Stimulated activated naive CD8-positive, alpha-beta T cell treated with anti-CD3 and anti-CD28 coated beads, Interleukin-15, Interleukin-2, amounts not matched to agents 100 U/mL and 50 U/mL, for 24 hours (primary cell): ENCODE results near the gene NDUFS2.

ENCODE experiments used
- ATAC-seq: fragments of 150-1000 bp; cut with Tn5 transposase; one replicate; pipeline ENCODE4 v1.10.0; 2021
- DNase-seq: peaks from one replicate; pipeline ENCODE4 v3.0.0; 2021

Gene NDUFS2

GRCh38 chr1:161172776-161173376 lies 29.3 kb upstream of the NDUFS2 start:
- ATAC-seq, result no peak

DNA sequence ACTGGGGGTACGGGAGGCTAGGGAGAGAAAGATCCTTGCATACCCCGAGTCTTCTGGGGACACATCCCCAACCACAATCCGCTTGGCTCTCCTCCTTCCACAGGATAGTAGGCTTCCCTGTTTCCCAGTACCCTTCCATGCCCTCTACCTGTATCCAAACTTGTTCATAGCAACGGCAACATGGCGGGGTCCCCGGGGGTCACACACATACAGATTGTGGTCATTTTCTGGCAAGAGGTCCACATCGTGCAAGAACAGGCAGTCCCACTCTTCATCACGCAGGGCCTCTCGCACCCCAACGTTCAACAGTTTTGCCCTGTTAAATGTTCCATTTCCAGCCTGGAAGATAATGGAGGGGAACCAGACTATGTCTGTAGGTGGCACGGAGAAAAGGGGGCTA lies 28.5 kb upstream of the NDUFS2 start:
- no peak for ATAC-seq
- DNase-seq, result no peak

More at GRCh38 chr1:161172776-161173376, 29.3 kb upstream of the NDUFS2 start:
- DNase-seq, result no peak

DNA sequence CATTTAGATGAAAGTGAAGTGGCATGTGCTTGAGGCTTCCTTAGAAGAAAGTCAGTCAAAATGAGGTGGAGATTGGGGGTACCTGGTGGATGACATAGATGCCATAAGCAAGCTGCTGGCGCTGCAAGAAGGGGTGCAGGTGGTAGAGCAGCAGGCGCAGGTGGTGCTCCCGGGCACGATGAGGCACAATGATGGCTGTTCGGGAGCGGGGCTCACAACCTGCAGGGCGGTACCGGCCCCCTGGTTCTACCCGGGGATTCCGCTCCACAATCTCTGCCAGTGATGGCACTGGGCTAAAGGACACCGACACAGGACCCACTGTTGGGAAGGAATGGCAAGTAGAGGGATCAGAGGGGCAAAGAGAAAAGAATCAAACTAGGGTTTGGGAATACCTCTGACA lies 27.3 kb upstream of the NDUFS2 start:
- DNase-seq, result no peak
- no peak for ATAC-seq

DNA sequence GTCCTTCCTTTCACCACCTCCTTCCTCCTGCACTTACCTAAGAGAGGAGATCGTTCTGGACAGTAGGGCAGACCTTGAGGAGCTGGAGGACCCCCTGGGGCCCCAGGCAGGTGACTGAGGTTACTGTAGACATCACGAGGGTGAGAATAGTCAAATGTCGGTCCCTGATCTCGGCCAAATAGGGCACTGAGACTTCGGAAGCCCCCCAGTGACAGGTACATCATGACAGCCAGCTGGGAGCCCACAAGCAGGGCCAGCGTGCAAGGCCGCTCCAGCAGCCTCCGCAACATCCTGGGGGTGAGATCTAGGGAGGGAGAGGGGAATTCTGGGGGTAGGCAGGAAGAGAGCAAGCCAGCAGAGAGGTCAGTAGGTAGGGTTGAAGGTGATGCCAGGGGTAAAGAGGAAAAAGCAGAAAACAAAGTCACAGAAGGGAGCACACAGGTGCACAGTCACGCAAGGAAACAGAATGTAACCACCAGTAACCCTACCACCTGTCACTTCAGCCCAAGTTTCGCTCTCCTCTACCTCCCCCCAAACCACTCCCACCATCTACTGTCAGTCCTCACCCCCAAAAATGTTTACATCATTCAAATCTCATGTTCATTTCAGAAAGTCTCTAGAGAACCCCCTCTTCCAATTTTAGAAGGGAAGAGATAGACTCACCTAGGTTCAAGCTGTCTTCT lies 26.3 kb upstream of the NDUFS2 start:
- DNase-seq (no peak), ATAC-seq (no peak)

DNA sequence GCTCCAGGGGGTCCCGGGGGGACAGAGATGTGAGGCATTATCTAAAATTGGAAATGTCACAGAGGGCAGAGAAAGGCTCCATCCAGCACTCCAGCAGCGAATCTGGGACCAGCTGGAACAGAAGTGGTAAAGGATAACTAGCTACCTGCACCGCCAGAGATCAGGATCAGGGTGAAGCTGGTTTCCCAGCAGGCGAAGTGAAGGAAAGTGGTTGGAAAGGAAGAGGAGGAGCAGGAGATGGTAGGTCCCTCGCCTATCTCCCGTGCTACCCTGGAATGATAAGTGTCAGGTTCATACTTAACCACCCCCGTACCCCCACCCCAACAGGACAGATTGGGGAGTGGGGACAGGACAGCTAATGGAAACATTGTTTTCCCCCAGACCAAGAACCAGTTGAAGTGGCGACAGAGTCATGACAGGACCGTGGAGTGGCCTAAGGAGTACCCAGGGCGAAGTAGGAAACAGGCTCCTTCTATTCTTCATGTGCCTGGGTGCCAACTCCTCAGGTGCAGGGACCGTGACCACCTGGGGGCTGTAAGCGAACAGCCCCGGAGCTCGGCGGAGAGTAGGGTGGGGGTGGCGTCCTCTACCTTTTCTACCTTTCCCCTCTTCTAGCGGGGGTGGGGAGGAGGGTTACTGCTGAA lies 25.6 kb upstream of the NDUFS2 start:
- ATAC-seq (no peak), DNase-seq (no peak)

GRCh38 chr1:161177112-161177935 lies 24.8 kb upstream of the NDUFS2 start, which contains the start of gene B4GALT3:
Gene B4GALT3, minus strand, starts transcription at chr1:161177507. Its CDS starts 1,447 bp downstream, at chr1:161176060.
- ATAC-seq (peak; percentile 88), DNase-seq (peak; percentile 98)

DNA sequence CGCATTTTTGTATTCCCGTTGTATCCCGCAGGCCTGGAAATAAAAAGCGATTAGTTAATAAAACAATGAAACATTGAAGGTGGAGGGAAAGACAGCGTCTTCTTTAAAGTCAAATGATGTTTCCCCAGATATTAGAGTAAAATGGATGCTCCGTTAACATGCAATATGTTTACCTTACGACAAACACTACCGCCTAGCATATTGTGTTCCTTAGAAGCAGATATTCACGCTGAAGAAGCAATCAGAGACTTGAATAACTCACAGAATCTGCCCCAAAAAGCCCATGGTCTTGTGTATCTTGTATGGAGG lies 24.3 kb upstream of the NDUFS2 start:
- DNase-seq (no peak), ATAC-seq (no peak)

DNA sequence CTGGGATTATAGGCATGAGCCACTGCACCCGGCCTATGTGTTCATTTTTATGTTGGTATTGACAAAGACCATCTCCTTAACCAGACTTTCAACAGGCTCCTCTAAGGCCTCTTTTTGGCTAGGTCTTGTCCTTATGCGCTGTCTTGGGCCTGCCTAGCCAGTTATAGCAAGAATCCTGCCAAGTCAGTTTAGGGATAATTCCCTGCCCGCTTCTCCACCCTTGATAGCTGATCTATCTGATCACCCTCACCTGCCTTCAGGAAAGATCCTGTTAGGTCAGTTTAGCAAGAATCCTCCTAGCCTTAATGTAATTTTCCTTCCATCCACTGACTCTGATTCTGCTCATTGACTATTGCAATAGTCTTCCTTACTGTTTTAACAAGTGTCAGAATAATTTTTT lies 22.5 kb upstream of the NDUFS2 start:
- no peak for ATAC-seq

GRCh38 chr1:161180639-161181038 lies 21.5 kb upstream of the NDUFS2 start:
- ATAC-seq (no peak), DNase-seq (no peak)

More for the DNA sequence above, 22.5 kb upstream of the NDUFS2 start:
- DNase-seq, result no peak

GRCh38 chr1:161182214-161182613 lies 20.0 kb upstream of the NDUFS2 start:
- peak; percentile 58 for DNase-seq
- peak; percentile 69 for ATAC-seq

DNA sequence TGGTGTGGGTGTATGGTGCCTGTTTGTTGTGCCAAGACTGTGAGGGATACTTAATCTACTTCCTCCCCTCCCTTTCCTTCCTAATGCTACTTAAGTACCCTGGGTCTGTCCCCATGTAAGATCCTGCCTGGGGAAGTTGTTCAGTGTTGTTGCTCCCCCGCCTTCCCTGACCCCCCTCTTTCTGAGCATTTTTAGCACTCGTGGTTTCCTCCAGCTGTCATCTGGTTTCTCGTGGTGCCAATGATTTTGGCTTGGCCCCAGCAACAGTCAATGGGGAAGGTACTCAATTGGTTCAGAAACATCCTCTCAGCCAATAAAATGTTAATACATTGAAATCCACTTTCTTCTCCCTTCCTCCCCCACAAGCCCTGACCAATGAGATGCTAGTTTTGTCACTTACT lies 16.9 kb upstream of the NDUFS2 start:
- DNase-seq (peak; percentile 71), ATAC-seq (peak; percentile 61)

- DNase-seq, result no peak
Measured at GRCh38 chr1:161185732-161186311, 16.3 kb upstream of the NDUFS2 start.

DNA sequence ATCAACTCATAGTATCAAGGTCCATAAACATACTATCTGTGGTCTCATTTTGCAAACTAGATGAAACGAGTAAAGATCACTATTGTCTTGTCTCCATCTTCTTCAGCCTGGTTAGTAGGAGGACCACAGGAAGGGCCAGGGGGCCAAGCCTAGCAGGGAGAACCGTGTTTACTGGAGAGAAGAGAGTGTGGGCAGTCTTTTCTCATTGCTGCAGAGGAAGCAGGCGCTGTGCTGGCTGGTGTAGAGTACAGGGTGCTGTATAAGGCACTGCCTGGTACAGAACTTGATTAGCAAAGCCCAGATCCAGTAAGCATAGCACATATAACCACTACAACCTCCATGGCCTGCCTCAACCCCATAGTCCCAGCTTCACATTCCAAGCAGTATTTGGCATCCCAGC lies 14.9 kb upstream of the NDUFS2 start:
- no peak for ATAC-seq
- DNase-seq, result no peak

More at GRCh38 chr1:161185732-161186311, 16.3 kb upstream of the NDUFS2 start:
- no peak for ATAC-seq

GRCh38 chr1:161188381-161188780 lies 13.8 kb upstream of the NDUFS2 start:
- no peak for ATAC-seq
- DNase-seq, result no peak

GRCh38 chr1:161189036-161189435 lies 13.1 kb upstream of the NDUFS2 start:
- ATAC-seq (no peak), DNase-seq (no peak)

DNA sequence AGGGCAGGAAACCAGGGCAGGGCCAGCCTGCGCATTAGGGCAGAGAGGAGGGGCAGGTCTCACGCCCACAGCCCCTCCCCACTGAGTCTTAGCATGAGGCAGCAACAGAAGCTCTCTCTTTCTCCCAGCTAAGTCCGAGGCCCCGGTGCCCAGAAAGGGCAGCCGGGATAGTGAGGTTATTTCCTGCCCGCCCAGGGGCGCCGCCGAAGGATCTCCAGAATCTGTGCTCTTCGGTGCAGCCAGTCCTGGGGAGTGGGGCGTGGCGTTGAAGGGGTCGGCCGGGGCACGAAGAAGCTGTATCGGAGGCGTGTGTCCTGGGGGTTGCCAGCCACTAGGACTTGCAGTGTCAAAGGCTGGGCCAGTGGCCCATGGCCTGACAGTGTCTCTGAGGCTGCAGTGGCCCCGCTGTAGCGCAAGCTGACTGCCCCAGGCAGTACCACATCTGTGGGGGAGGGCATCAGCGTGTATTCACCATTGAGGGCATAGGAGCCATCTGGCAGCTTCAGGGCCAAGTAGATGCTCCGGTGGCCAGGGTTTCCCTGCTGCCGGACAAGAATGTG lies 11.1 kb upstream of the NDUFS2 start:
- ATAC-seq (no peak), DNase-seq (no peak)

GRCh38 chr1:161191971-161192370 lies 10.2 kb upstream of the NDUFS2 start:
- DNase-seq, result no peak
- no peak for ATAC-seq

DNA sequence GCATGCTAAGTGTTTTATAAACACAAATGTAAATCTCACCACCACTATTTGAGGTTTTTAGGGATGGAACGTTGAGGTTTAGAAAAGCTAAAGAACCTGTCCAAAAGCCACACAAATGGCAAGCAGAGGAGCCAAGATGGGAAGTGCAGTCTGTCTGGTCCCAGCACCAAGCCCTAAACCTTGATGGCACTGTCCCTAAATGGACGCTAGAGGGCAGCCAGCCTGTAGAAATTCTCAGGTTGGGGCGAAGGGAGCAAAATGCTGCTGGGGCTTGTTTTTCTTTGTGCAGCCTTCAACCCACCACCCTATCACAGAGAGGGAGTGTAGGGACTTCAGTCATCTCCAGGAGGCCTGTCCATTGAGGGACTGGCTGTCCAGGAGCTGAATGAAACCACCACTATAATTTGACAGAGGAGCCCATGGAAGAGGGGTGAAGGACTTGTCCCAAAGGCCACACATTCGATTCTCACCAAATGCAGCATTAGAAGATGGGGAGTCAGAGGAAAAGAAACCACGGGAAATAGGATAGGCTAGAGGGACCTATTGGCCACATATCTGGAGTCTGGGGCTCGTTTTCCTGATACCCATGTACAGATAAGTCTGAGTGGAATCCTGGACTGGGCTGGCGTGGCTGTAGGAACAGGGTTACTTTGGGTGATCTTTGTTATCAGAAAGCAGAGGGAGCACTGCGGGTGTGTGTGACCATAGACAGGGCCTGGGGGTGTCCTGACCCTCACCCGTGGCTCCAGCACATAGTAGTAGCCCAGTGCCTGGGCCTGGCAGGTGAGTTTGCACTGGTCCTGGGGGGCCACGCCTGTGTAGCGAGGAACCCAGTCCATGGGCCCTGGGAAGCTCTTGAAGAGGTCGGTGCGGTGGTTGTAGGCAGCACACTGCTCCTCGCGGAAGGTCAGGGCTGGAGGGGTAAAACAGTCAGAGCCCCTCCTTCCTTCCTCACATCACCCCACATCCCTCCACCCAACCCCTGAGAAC lies 9.4 kb upstream of the NDUFS2 start:
- DNase-seq (peak; percentile 67), ATAC-seq (peak; percentile 82)

DNA sequence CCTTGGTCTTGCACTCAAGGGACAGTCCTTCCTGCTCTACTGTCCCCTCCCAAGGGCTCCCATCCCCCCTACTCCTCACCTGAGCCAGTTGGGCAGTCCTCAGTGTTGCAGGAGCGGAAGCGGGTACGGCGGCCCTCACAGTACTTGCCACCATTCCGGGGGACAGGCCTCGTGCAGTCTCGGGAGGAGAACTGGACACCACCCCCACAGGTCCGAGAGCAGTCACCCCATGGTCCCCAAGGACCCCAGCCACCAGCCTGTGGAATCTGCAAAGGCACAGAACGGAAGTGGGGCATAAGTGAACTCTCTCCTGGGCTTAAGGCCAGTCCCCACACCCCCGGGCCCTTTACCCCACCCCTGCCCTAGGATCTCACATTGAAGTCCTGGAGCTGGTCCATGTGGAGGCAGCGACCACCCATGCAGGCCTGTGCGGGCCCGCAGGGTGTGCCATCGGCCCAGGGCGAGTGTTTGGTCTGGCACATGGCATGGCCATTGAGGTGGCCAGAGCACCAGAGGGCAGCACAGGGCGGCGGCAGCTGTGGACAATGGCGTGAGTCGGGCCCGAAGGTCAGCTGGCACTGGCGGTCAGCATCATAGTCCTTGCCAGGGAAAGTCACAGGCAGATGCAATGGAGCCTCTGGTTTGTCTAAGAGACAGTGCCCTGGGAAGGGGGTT lies 8.5 kb upstream of the NDUFS2 start:
- DNase-seq (no peak), ATAC-seq (no peak)

DNA sequence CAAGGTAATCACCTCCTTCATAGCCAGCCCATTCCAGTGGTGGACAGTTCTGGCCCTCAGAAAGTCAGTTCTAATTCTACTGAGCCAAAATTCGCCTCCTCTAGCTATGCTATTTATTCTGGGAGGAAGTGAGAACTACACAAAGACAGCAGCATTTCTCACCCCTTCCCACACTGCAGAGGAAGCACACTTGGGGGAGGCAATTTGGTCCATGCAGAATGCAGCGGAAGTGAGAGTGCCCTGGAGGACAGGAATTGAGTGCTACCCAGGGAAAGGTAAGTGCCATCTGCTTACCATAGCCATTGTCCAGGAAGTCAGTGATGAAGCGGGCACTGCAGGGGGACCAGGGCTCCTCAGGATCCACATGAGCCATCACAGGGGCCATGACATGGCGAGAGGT lies 7.0 kb upstream of the NDUFS2 start:
- no peak for ATAC-seq
- DNase-seq, result no peak
